ENCODE measurements around the gene SYNC. TPM values are rescaled to one million over a fixed set of nuclear protein-coding genes. Genes with fewer than 3 reads are reported as not detected.
"Not testable (repeated sequence)": the region's sequence is repeated elsewhere in the genome, so short reads cannot be mapped to it uniquely, and the experiment has no call there.

SYNC gene
- total RNA-seq, 1 donor from 2014 or later, result 0.49 TPM

GRCh38 chr1:32701951-32702598, 495 bp downstream of the SYNC start:
- no peak for TF ChIP-seq CTCF (IDR thresholded peaks at IDR 0.05; ENCODE audit: unreplicated experiment)
- no peak overlapping the region for H3K27ac Mint-ChIP-seq (ENCODE audit: unreplicated experiment)
- peaks cover 6% of the 10 kb centered on the region for H3K36me3 Mint-ChIP-seq (ENCODE audit: low read depth, unreplicated experiment)
- no peak for DNase-seq (ENCODE audit: low spot score)
- H3K4me1 Mint-ChIP-seq (ENCODE audit: unreplicated experiment), result peaks cover 16% of the 10 kb centered on the region
- no peaks in the 10 kb centered on the region for H3K9me3 Mint-ChIP-seq (ENCODE audit: unreplicated experiment)
- peak overlapping the region; percentile 85 for H3K4me3 Mint-ChIP-seq (ENCODE audit: unreplicated experiment)
- H3K27me3 Mint-ChIP-seq (ENCODE audit: unreplicated experiment), result peaks cover 9% of the 10 kb centered on the region

- Mint-ChIP-seq H3K36me3 (ENCODE audit: low read depth, unreplicated experiment) (peaks cover 6% of the 10 kb centered on the region), H3K4me1 (ENCODE audit: unreplicated experiment) (peaks cover 16% of the 10 kb centered on the region), H3K27me3 (ENCODE audit: unreplicated experiment) (peaks cover 9% of the 10 kb centered on the region), H3K4me3 (ENCODE audit: unreplicated experiment) (peak overlapping the region; percentile 85), H3K27ac (ENCODE audit: unreplicated experiment) (no peak overlapping the region), H3K9me3 (ENCODE audit: unreplicated experiment) (no peaks in the 10 kb centered on the region)
- DNase-seq (ENCODE audit: low spot score), result no peak
- TF ChIP-seq CTCF (IDR thresholded peaks at IDR 0.05; ENCODE audit: unreplicated experiment), result no peak
These were observed 1.1 kb downstream of the SYNC start for GRCh38 chr1:32701421-32701911.

GRCh38 chr1:32696996-32697395, 5.6 kb downstream of the SYNC start:
- H3K9me3 Mint-ChIP-seq (ENCODE audit: unreplicated experiment); H3K36me3 Mint-ChIP-seq (ENCODE audit: low read depth, unreplicated experiment); H3K27ac Mint-ChIP-seq (ENCODE audit: unreplicated experiment); H3K4me3 Mint-ChIP-seq (ENCODE audit: unreplicated experiment); DNase-seq (ENCODE audit: low spot score); H3K27me3 Mint-ChIP-seq (ENCODE audit: unreplicated experiment): not testable (repeated sequence)
- H3K4me1 Mint-ChIP-seq (ENCODE audit: unreplicated experiment), result peaks cover 20% of the 10 kb centered on the region

- Mint-ChIP-seq H3K4me1 (ENCODE audit: unreplicated experiment) (peaks cover 15% of the 10 kb centered on the region), H3K9me3 (ENCODE audit: unreplicated experiment) (no peaks in the 10 kb centered on the region), H3K27ac (ENCODE audit: unreplicated experiment) (no peak overlapping the region), H3K27me3 (ENCODE audit: unreplicated experiment) (peaks cover 3% of the 10 kb centered on the region), H3K36me3 (ENCODE audit: low read depth, unreplicated experiment) (no peaks in the 10 kb centered on the region), H3K4me3 (ENCODE audit: unreplicated experiment) (no peak overlapping the region)
- no peak for TF ChIP-seq CTCF (IDR thresholded peaks at IDR 0.05; ENCODE audit: unreplicated experiment)
- no peak for DNase-seq (ENCODE audit: low spot score)
These were observed 6.5 kb downstream of the SYNC start for GRCh38 chr1:32696041-32696440.

- Mint-ChIP-seq H3K27ac (ENCODE audit: unreplicated experiment) (no peak overlapping the region), H3K4me3 (ENCODE audit: unreplicated experiment) (peak overlapping the region; percentile 9), H3K4me1 (ENCODE audit: unreplicated experiment) (peaks cover 15% of the 10 kb centered on the region), H3K27me3 (ENCODE audit: unreplicated experiment) (peaks cover 3% of the 10 kb centered on the region), H3K36me3 (ENCODE audit: low read depth, unreplicated experiment) (no peaks in the 10 kb centered on the region), H3K9me3 (ENCODE audit: unreplicated experiment) (no peaks in the 10 kb centered on the region)
- no peak for DNase-seq (ENCODE audit: low spot score)
- TF ChIP-seq CTCF (IDR thresholded peaks at IDR 0.05; ENCODE audit: unreplicated experiment), result no peak
These were observed 7.3 kb downstream of the SYNC start for GRCh38 chr1:32695098-32695904.
